IMR-90 (cell line): Measurements from ENCODE around the gene SEC61A1. TPM values are rescaled to one million over a fixed set of nuclear protein-coding genes. Genes with fewer than 3 reads are reported as not detected.

ENCODE experiments used
- ATAC-seq: fragments of 200-7000 bp; cut with Tn5 transposase; 2 replicates; pipeline ENCODE4 v1.9.1; 2020; ENCODE audit warnings: low read depth, mild to moderate bottlenecking, moderate library complexity
- BruUV-seq: library from RNA; stranded (reverse); fragments of 400-500 nt; replicated peaks from 2 replicates; lab custom pipeline; 2021; lab: Mats Ljungman, UMichigan
- CTCF ChIA-PET: fragments of 300-600 bp; formaldehyde crosslinking; extraction: SDS; loops from one replicate; lab custom pipeline; 2021; ENCODE audit warnings: antibody characterized with exemption; lab: Yijun Ruan, JAX
- POLR2A ChIA-PET: fragments of 300-600 bp; sonication (Branson Sonifier 250); formaldehyde crosslinking; loops from one replicate; lab custom pipeline; 2022; ENCODE audit warnings: antibody characterized with exemption; ENCODE audit not compliant: unreplicated experiment; lab: Charles Lee
- DNase-seq: peaks from one replicate; pipeline ENCODE4 v3.0.0; 2013
- H2AFZ ChIP-seq: replicated peaks from 2 replicates; pipeline ENCODE3; 2013; ENCODE audit warnings: low read length, mild to moderate bottlenecking; ENCODE audit not compliant: poor library complexity
- H2AK5ac ChIP-seq: 2 replicates; pipeline ENCODE4 v1.6.1; 2013; ENCODE audit warnings: low read depth, low read length, inconsistent platforms
- H2AK9ac ChIP-seq: replicated peaks from 2 replicates; pipeline ENCODE3; 2013; ENCODE audit warnings: mild to moderate bottlenecking, low read depth, low read length, moderate library complexity; ENCODE audit not compliant: poor library complexity
- H2BK120ac ChIP-seq: 2 replicates; pipeline ENCODE4 v1.6.1; 2013; ENCODE audit warnings: low read depth, low read length, inconsistent platforms
- H2BK15ac ChIP-seq: 3 replicates; pipeline ENCODE4 v1.6.1; 2013; ENCODE audit warnings: low read depth, low read length, inconsistent platforms
- H2BK20ac ChIP-seq: 2 replicates; pipeline ENCODE4 v1.6.1; 2013; ENCODE audit warnings: low read depth, mild to moderate bottlenecking, inconsistent platforms, low read length, moderate library complexity
- H2BK5ac ChIP-seq: 2 replicates; pipeline ENCODE4 v1.6.1; 2013; ENCODE audit warnings: mild to moderate bottlenecking, low read depth, low read length, inconsistent platforms; ENCODE audit not compliant: poor library complexity, severe bottlenecking
- H3K14ac ChIP-seq: replicated peaks from 2 replicates; pipeline ENCODE4 v1.6.1; 2013; ENCODE audit warnings: low read depth, low read length, inconsistent platforms
- H3K18ac ChIP-seq: 2 replicates; pipeline ENCODE4 v1.6.1; 2013; ENCODE audit warnings: low read depth, low read length, control low read depth
- H3K23ac ChIP-seq: 2 replicates; pipeline ENCODE4 v1.6.1; 2013; ENCODE audit warnings: low read depth, low read length, inconsistent platforms
- H3K27ac ChIP-seq: 2 replicates; pipeline ENCODE4 v1.5.1; 2013; ENCODE audit warnings: mild to moderate bottlenecking, control low read depth, low read length; ENCODE audit not compliant: insufficient read depth
- H3K27me3 ChIP-seq: 2 replicates; pipeline ENCODE4 v1.6.1; 2013; ENCODE audit warnings: low read length; ENCODE audit not compliant: control insufficient read depth, insufficient read depth
- H3K36me3 ChIP-seq: 2 replicates; pipeline ENCODE4 v1.6.1; 2013; ENCODE audit warnings: low read length, mixed read lengths; ENCODE audit not compliant: control insufficient read depth, insufficient read depth
- H3K4ac ChIP-seq: 2 replicates; pipeline ENCODE4 v1.6.1; 2013; ENCODE audit warnings: low read depth, low read length, inconsistent platforms
- H3K4me1 ChIP-seq: 2 replicates; pipeline ENCODE4 v1.6.1; 2013; ENCODE audit warnings: low read length, mixed read lengths; ENCODE audit not compliant: control insufficient read depth, insufficient read depth
- H3K4me2 ChIP-seq: 2 replicates; pipeline ENCODE4 v1.6.1; 2013; ENCODE audit warnings: low read depth, mild to moderate bottlenecking, control low read depth, low read length, moderate library complexity
- H3K4me3 ChIP-seq: 2 replicates; pipeline ENCODE4 v1.5.1; 2013; ENCODE audit warnings: low read depth, mild to moderate bottlenecking, control low read depth, low read length, moderate library complexity; ENCODE audit not compliant: insufficient read depth
- H3K56ac ChIP-seq: 2 replicates; pipeline ENCODE4 v1.6.1; 2013; ENCODE audit warnings: low read length, inconsistent platforms; ENCODE audit not compliant: insufficient read depth; ENCODE audit errors: extremely low read depth
- H3K79me1 ChIP-seq, 2 experiments: 2 replicates each; pipeline ENCODE4 v1.6.1; 2013; ENCODE audit warnings: low read length in 2 of 2, inconsistent platforms in 1 of 2, low read depth in 1 of 2
- H3K9ac ChIP-seq: 2 replicates; pipeline ENCODE4 v1.6.1; 2013; ENCODE audit warnings: low read depth, low read length, control low read depth
- H3K9me1 ChIP-seq: 2 replicates; pipeline ENCODE4 v1.6.1; 2013; ENCODE audit warnings: low read length, inconsistent platforms; ENCODE audit not compliant: insufficient read depth
- H3K9me3 ChIP-seq: 2 replicates; pipeline ENCODE4 v1.6.1; 2013; ENCODE audit warnings: low read length; ENCODE audit not compliant: control insufficient read depth, insufficient read depth
- H4K20me1 ChIP-seq: 2 replicates; pipeline ENCODE4 v1.6.1; 2013; ENCODE audit warnings: low read length, inconsistent platforms; ENCODE audit not compliant: insufficient read depth
- H4K5ac ChIP-seq: 2 replicates; pipeline ENCODE4 v1.6.1; 2013; ENCODE audit warnings: mild to moderate bottlenecking, low read depth, low read length, control low read depth
- H4K8ac ChIP-seq, 2 experiments: 2 replicates each; pipeline ENCODE4 v1.6.1; 2013; ENCODE audit warnings: low read depth in 2 of 2, low read length in 2 of 2, control low read depth in 1 of 2, inconsistent platforms in 1 of 2
- H4K91ac ChIP-seq: 2 replicates; pipeline ENCODE4 v1.6.1; 2013; ENCODE audit warnings: low read depth, low read length, inconsistent platforms; ENCODE audit not compliant: insufficient read depth
- BHLHE40 ChIP-seq: fragments of 150-350 bp; IDR thresholded peaks from 2 replicates; pipeline ENCODE4 v1.6.1; 2016; ENCODE audit warnings: mild to moderate bottlenecking, low read depth, low read length
- CEBPB ChIP-seq: IDR thresholded peaks from 2 replicates; pipeline ENCODE4 v1.6.1; 2012; ENCODE audit warnings: low read depth, low read length, improper control_type of control experiment
- CHD1 ChIP-seq: IDR thresholded peaks from 2 replicates; pipeline ENCODE4 v1.6.1; 2012; ENCODE audit warnings: low read depth, low read length, improper control_type of control experiment
- CTCF ChIP-seq: conservative IDR thresholded peaks from 2 replicates; pipeline ENCODE4 v1.5.1; 2012; ENCODE audit warnings: mild to moderate bottlenecking, low read depth, low read length, improper control_type of control experiment
- FOS ChIP-seq: fragments of 150-350 bp; IDR thresholded peaks from 2 replicates; pipeline ENCODE4 v1.6.1; 2016; ENCODE audit warnings: low read depth, low read length
- MAFK ChIP-seq: IDR thresholded peaks from 2 replicates; pipeline ENCODE4 v1.6.1; 2012; ENCODE audit warnings: low read depth, low read length, improper control_type of control experiment
- MAZ ChIP-seq: IDR thresholded peaks from 2 replicates; pipeline ENCODE4 v1.6.1; 2012; ENCODE audit warnings: low read depth, mild to moderate bottlenecking, low read length, improper control_type of control experiment, moderate library complexity, borderline replicate concordance
- MXI1 ChIP-seq: IDR thresholded peaks from 2 replicates; pipeline ENCODE4 v1.6.1; 2012; ENCODE audit warnings: low read depth, mild to moderate bottlenecking, low read length, moderate library complexity, borderline replicate concordance
- POLR2A ChIP-seq: IDR thresholded peaks from 2 replicates; pipeline ENCODE4 v1.6.1; 2012; ENCODE audit warnings: mild to moderate bottlenecking, low read depth, low read length
- RAD21 ChIP-seq: IDR thresholded peaks from 2 replicates; pipeline ENCODE4 v1.6.1; 2012; ENCODE audit warnings: low read length, improper control_type of control experiment
- RCOR1 ChIP-seq: IDR thresholded peaks from 2 replicates; pipeline ENCODE4 v1.6.1; 2012; ENCODE audit warnings: mild to moderate bottlenecking, low read length, improper control_type of control experiment; ENCODE audit not compliant: insufficient replicate concordance
- RFX5 ChIP-seq: IDR thresholded peaks from 2 replicates; pipeline ENCODE4 v1.8.0; 2012; ENCODE audit warnings: low read depth, mild to moderate bottlenecking, low read length, moderate library complexity
- SMC3 ChIP-seq: fragments of 150-350 bp; IDR thresholded peaks from 2 replicates; pipeline ENCODE4 v1.6.1; 2016; ENCODE audit warnings: low read depth, mild to moderate bottlenecking, antibody characterized with exemption, low read length, moderate library complexity
- WGBS, 2 experiments: methylation state at CpG; one replicate each; pipeline versions ENCODE4 v1.1.5 to v1.1.7; 2013; ENCODE audit warnings: missing lambda C conversion rate in 2 of 2; ENCODE audit not compliant: insufficient read length in 1 of 2; ENCODE audit errors: extremely low coverage in 2 of 2; 5-methylcytosine and 5-hydroxymethylcytosine counted together
- dilution Hi-C: fragments of 300-500 bp; cut with HindIII; formaldehyde crosslinking; loops from one replicate; pipeline ENCODE4 v1.14.3; 2018; ENCODE audit warnings: low sequenced_read_pairs; ENCODE audit not compliant: unreplicated experiment
- in situ Hi-C: fragments of 300-500 bp; cut with MboI; formaldehyde crosslinking; loops from 3 replicates; pipeline ENCODE4 v1.14.3; 2019; ENCODE audit warnings: low sequenced_read_pairs, inconsistent platforms, mixed read lengths
- intact Hi-C: fragments of 100-400 bp; cut with micrococcal nuclease; formaldehyde crosslinking; loops from 2 replicates; pipeline ENCODE4 v1.10.0; 2022
- polyA plus RNA-seq, 3 experiments: library from polyadenylated mRNA; depleted of rRNA; stranded (reverse); fragments of >200 nt; gene quantifications; 2 replicates each; pipeline ENCODE4 v1.2.3, GENCODE V29; 2012; ENCODE audit warnings: low replicate concordance in 1 of 3
- total RNA-seq: library from RNA; depleted of rRNA; stranded (reverse); fragments of >200 nt; gene quantifications from 2 replicates; pipeline ENCODE4 v1.2.3, GENCODE V29; 2012
- TF ChIP-seq, protein P1 (sequence below): fragments of 150-350 bp; IDR thresholded peaks from 2 replicates; pipeline ENCODE4 v1.6.1; 2016; ENCODE audit warnings: low read depth, mild to moderate bottlenecking, low read length, moderate library complexity, borderline replicate concordance
- TF ChIP-seq, protein P2 (sequence below): fragments of 150-350 bp; IDR thresholded peaks from 2 replicates; pipeline ENCODE4 v1.6.1; 2017; ENCODE audit warnings: mild to moderate bottlenecking, antibody characterized with exemption, low read length, low read depth

Gene SEC61A1
- total and polyA plus RNA-seq, 2 of the 4 experiments (the other 2 are of a cell fraction) = 377 to 478 TPM

GRCh38 chr3:128073807-128074206 is 21.6 kb downstream of the SEC61A1 start:
- no peak overlapping the region for H2AK5ac ChIP-seq

More at GRCh38 chr3:128073807-128074206, 21.6 kb downstream of the SEC61A1 start:
- in situ Hi-C loops (loop anchor here (10.0 kb wide), 1 partner anchor 51 kb away; the partner anchor contains the start of gene RUVBL1), dilution Hi-C loops (no loop called here), intact Hi-C loops (loop anchor here (10.0 kb wide), 1 partner anchor 61 kb away; no protein-coding TSS in a partner anchor)
- Histone ChIP-seq H4K8ac (no peak overlapping the region), H3K9me3 (no peaks in the 10 kb centered on the region), H3K4ac (no peak overlapping the region), H4K91ac (no peak overlapping the region), H4K20me1 (peaks cover 65% of the 10 kb centered on the region), H2BK5ac (no peak overlapping the region), H3K79me1 (peaks cover 21 to 60% of the 10 kb centered on the region in 2 experiments; a peak in 3 of 4 replicates), H2BK120ac (no peak overlapping the region), H3K4me2 (no peak overlapping the region), H3K18ac (no peak overlapping the region), H3K14ac (no peak overlapping the region), H2AFZ (no peak overlapping the region), H2BK20ac (no peak overlapping the region), H3K9me1 (no peaks in the 10 kb centered on the region; the same call in 1 of the 2 replicates), H3K23ac (no peak overlapping the region), H2AK9ac (no peak overlapping the region), H3K27me3 (no peaks in the 10 kb centered on the region), H3K27ac (no peak overlapping the region), H2BK15ac (no peak overlapping the region), H3K36me3 (peaks cover 43% of the 10 kb centered on the region), H3K56ac (no peak overlapping the region), H4K5ac (no peak overlapping the region), H3K4me3 (no peak overlapping the region), H3K9ac (no peak overlapping the region), H3K4me1 (peaks cover 13% of the 10 kb centered on the region)
- ATAC-seq = no peak
- no peak for TF ChIP-seq BHLHE40
- TF ChIP-seq CHD1 = no peak
- no peak for TF ChIP-seq RAD21
- no peak for TF ChIP-seq POLR2A
- no peak for TF ChIP-seq MXI1
- no peak for TF ChIP-seq MAZ
- no peak for TF ChIP-seq RCOR1
- TF ChIP-seq FOS = no peak
- no peak for TF ChIP-seq MAFK
- TF ChIP-seq, protein P1, sequence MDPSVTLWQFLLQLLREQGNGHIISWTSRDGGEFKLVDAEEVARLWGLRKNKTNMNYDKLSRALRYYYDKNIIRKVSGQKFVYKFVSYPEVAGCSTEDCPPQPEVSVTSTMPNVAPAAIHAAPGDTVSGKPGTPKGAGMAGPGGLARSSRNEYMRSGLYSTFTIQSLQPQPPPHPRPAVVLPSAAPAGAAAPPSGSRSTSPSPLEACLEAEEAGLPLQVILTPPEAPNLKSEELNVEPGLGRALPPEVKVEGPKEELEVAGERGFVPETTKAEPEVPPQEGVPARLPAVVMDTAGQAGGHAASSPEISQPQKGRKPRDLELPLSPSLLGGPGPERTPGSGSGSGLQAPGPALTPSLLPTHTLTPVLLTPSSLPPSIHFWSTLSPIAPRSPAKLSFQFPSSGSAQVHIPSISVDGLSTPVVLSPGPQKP = no peak
- TF ChIP-seq, protein P2, sequence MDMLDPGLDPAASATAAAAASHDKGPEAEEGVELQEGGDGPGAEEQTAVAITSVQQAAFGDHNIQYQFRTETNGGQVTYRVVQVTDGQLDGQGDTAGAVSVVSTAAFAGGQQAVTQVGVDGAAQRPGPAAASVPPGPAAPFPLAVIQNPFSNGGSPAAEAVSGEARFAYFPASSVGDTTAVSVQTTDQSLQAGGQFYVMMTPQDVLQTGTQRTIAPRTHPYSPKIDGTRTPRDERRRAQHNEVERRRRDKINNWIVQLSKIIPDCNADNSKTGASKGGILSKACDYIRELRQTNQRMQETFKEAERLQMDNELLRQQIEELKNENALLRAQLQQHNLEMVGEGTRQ = no peak
- no peak for TF ChIP-seq CEBPB
- no peak for TF ChIP-seq CTCF
- TF ChIP-seq SMC3 = no peak
- TF ChIP-seq RFX5 = no peak
- ChIA-PET CTCF (interaction anchor here (0.5 to 1.2 kb wide), 2 partner anchors 10 to 558 kb away, joined by 3 read pairs; no protein-coding TSS in a partner anchor), POLR2A (interaction anchor here (0.7 kb wide), 1 partner anchor 485 kb away, joined by 3 read pairs; no protein-coding TSS in a partner anchor)
- no peak for DNase-seq
- WGBS, 2 experiments = no CpG with 5 or more reads among the region's 2 CpGs
- BruUV-seq = no TSS peak
